GM19455 (cell line): Measurements from ENCODE around the gene DSTYK.
A peak's percentile ranks its signal among the peaks of the same experiment; 100 is the strongest.

ENCODE experiments used
- ATAC-seq: cut with Tn5 transposase; IDR thresholded peaks from one replicate; pipeline ENCODE4 v1.9.1; 2021; ENCODE audit not compliant: unreplicated experiment

Gene DSTYK

GRCh38 chr1:205225901-205226765 lies 14.6 kb upstream of the DSTYK start:
- ATAC-seq, result no peak

GRCh38 chr1:205224736-205225135 lies 13.2 kb upstream of the DSTYK start:
- ATAC-seq, result no peak

- ATAC-seq, result no peak
Measured at GRCh38 chr1:205220421-205220820, 8.9 kb upstream of the DSTYK start.

GRCh38 chr1:205217418-205217817 lies 5.9 kb upstream of the DSTYK start:
- no peak for ATAC-seq

- no peak for ATAC-seq
Measured at GRCh38 chr1:205216588-205216987, 5.1 kb upstream of the DSTYK start.

GRCh38 chr1:205214756-205215155 lies 3.3 kb upstream of the DSTYK start:
- no peak for ATAC-seq

DNA sequence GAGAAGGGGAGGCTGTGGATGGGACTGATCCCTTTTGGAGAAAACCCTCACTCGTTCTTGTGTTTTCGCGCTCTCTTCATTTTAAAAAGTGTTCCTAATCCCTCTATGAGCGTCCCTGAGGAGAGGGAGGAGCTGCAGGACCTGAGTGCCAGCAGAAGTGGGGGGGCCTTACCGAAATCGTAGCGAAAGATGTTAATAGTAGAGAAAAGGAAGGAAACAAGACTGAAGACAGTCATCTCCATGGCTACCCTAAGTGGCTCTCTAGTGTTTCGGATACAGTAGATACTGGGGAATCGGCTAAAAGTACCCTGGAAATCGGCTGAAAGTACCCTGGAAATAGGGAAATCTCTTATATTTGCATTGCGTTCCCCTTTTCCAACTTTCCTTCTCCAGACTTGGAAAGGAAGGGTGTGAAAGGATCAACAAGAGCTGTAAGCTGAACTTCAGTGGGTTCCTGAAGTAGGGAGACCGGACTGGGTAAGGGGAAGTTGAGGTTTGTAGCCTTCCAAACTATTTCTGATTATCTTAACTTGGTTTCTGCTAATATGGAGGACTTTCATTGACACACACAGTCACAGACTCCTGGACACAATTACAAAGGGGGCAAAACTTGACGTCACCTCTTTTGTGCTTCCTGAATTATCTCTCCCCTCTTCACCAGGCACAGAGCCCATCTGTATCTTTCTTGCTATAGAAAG lies 486 bp upstream of the DSTYK start:
- peak; percentile 28 for ATAC-seq

GRCh38 chr1:205210756-205211168 lies 740 bp downstream of the DSTYK start:
- ATAC-seq, result peak; percentile 20

DNA sequence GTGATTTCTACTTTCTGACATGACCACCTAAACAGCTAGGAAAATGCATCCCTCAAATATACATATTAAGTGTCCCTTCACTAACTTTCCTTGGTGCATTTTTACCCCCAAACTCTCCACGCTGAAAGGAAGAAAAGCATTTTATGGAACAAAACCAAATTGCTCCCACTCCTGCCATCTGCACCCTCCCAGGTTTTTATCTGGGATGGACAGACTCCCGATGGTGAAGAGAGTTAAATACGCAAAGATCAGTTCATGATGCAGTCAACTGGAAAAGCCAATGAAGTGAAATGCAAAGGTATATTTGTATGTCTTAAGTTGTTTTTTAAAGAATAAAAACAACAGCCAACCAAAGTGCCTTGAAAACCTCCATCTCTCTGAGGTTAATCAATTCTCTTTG lies 2.7 kb downstream of the DSTYK start:
- ATAC-seq, result no peak

DNA sequence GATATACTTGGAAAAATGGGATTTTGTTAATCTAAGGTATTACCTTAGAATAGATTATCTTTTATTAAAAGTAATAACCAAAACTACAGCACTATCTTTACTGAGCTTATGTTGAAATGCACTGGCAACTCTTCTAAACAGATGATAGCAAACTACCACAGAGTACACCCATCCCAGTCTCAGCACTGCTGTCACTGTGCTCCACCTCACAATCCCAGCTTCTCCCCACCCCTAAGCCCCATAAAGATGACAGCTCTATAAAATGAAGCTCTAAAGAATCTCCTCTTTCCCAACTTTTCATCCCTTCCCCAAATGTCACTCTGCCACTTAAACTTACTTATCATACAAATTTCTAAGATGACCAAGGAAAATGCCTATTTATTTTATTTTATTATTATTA lies 6.4 kb downstream of the DSTYK start:
- no peak for ATAC-seq

- ATAC-seq, result no peak
Measured at GRCh38 chr1:205204552-205204951, 7.0 kb downstream of the DSTYK start.

DNA sequence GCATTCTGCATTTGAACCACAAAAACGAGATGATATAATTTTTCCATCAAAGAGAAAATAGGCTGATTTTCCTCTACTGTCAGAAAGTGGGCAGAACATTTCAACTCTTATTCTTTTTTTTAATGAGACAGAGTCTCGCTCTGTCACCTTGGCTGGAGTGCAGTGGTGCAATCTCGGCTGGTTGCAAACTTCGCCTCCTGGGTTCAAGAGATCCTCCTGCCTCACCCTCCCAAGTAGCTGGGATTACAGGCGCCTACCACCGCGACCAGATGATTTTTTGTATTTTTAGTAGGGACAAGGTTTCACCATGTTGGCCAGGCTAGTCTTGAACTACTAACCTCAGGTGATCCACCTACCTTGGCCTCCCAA lies 11.6 kb downstream of the DSTYK start:
- no peak for ATAC-seq

DNA sequence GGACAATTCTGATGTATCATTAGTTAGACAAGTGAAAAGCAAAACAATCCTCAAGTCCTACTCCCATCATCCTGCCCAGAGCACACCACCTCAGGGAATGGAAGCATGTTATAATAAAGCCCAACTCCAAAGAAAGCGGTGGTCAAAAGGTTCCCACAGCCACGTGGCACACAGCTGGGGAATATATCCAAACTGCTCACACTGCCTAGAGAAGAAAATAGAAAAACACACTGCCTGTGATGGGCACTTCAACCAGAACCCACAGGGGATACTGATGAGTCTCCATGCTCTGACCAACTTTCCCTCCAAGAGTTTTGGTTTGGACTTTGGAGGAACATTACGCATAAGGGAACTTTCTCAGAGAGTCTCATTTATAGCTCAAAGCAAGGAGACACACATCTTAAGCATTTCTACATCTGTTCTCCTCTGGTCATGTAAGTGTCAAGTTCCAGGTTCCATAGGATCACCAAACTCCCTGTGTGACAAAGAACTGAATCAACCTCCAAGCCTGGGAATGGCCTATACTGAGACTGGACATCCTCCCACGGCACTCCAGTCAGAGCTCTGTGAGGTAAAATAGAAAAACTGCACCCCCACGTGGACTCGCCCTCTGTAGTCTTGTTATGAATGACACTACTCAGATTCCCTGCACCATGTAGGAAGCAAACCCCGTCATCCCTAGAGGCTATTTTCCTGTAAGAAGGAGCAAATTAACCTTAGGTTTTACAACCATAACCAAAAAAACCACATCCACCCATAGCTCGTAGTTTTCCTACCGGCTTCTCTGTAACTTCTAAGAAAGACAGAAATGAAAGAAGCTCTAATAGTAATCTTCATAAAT lies 12.2 kb downstream of the DSTYK start:
- no peak for ATAC-seq

- no peak for ATAC-seq
Measured at GRCh38 chr1:205192287-205192686, 19.2 kb downstream of the DSTYK start.

DNA sequence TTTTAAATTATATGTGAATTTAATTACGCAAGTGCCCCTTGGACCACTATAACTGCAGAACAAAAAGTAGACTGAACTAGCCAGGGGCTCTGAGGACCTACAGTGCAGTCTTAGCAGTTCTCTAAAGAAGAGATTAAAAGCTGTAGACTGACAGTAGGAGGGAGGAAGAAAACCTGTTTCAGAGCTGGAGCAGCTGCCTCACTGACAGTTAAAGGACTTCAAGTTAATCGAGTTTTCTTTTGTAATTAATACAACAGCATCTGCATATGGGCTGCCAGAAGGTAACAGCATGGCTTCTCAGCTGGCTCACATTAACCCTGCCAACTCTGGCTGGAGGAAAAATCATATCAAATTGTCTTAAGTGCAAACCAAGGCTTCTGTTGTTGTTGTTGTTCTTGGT lies 19.9 kb downstream of the DSTYK start:
- ATAC-seq, result no peak

DNA sequence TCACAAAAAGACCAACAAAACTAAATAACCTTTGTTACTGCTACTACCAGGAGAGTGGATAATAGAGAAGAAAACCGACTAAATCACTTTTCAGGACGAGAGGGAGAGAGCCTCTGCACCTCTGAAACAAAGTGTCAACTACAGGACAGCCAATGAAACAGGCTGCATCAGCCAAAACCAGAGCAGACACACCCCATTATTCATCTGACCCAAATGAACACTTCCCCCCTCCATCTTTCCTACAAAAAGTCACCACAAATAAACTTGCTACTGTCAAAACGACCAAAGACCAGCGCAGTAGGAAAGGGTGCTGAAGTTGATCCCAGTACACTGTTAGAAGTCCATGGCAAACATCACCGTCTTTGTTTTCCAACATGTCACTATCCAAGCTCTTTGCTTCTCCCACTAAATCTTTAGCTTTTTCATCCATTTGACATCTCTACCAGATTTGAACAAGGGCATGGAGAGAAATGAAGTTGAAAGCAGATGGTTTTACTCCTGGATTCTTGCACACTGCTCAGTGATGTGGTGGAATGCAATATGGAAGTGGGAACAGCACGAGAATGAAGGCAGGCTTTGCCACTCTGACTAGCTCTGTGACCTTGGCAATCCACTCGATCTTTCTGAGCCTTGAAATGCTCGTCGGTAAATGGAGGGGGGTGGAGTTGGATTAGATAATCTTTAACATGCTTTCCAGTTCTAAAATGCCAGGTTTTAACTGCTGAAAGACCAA lies 20.5 kb downstream of the DSTYK start:
- ATAC-seq, result no peak

DNA sequence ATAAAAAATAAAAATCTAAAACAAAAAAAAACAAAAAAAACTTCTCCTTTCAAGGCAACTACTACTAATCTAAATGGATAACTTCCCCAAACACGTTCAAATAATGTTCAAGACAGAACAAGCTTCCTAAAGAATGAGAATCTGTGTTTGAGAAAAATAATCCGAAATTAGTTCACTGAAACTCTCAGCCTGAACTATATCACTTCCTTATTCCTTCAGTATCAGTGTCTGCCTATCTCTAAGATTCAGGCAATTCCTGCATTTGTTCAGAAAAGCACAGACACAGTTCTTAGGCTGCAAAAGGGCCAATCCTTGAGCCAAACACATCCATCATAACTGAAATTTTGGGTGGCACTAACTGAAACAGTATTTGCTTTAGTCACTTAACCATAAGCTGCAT lies 22.4 kb downstream of the DSTYK start:
- no peak for ATAC-seq

DNA sequence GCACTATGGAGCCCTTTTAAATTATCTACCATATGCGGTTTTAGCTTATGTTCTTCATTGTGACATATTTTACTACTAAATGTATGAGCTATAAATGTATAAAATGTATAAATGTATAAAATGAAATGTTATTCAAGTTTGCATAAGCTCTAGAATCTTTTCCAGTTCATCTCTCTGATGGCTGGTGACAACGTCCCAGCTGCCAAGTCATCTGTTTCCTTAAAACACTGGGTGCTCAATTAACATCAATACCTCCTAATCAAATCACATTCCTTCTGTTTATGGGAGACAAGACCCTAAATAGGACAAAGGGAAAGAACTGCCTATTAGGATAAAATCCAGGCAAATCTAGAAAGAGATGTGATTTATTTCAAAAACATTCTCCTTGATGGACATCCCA lies 22.9 kb downstream of the DSTYK start:
- no peak for ATAC-seq

DNA sequence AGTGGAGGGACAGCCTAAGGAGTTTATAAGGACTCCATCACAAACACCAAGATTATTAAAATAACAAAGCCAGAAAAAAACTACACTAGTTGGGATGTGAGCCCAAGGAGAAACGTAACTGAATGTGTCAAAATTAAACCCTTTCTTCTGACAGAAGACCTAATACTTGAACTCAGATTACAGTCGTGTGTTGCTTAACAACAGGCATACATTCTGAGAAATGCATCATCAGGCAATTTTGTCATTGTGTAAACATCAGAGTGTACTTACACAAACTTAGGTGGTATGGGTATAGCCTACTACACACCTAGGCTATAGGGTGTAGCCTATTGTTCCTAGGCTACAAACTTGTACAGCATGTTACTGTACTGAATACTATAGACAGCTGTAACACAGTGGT lies 23.4 kb downstream of the DSTYK start:
- no peak for ATAC-seq

DNA sequence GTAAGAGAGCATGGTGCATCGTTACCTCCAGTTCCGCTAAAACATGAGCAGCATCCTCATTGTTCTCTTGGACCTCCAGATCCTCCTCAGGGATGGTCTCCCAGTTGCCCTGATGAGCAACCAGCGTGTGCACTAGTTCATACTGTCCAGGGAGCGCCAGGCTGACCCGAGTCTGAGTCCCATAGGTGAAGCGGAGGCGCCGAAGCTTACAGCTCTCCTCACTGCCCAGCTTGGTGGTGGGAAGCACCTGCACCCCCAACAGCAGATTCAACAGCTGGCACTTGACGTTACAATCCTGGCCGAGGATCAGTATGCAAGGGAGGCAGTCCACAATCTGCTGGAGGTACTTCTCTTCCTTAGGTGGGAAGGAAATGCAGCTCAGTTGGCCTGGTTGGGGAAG lies 24.1 kb downstream of the DSTYK start:
- ATAC-seq, result no peak

- no peak for ATAC-seq
Measured at GRCh38 chr1:205186191-205186590, 25.3 kb downstream of the DSTYK start.
